Mesendoderm (in vitro differentiated cells): Measurements from ENCODE around the gene IGSF8.
"Not testable (repeated sequence)": the region's sequence is repeated elsewhere in the genome, so short reads cannot be mapped to it uniquely, and the experiment has no call there.

ENCODE experiments used
- DNase-seq: peaks from one replicate; pipeline ENCODE4 v3.0.0; 2013
- H2AK5ac ChIP-seq: 2 replicates; pipeline ENCODE4 v1.6.1; 2013; ENCODE audit warnings: low read length, inconsistent platforms
- H2BK120ac ChIP-seq: 2 replicates; pipeline ENCODE4 v1.6.1; 2013; ENCODE audit warnings: low read depth, mild to moderate bottlenecking, low read length, moderate library complexity, mixed read lengths
- H2BK15ac ChIP-seq: replicated peaks from 2 replicates; pipeline ENCODE4 v1.6.1; 2013; ENCODE audit warnings: low read depth, mild to moderate bottlenecking, moderate library complexity
- H2BK5ac ChIP-seq: 2 replicates; pipeline ENCODE4 v1.6.1; 2013; ENCODE audit warnings: low read length, inconsistent platforms
- H3K18ac ChIP-seq: 2 replicates; pipeline ENCODE4 v1.6.1; 2013; ENCODE audit warnings: mild to moderate bottlenecking, low read length, mixed read lengths
- H3K23ac ChIP-seq: one replicate; pipeline ENCODE4 v1.6.1; 2013; ENCODE audit warnings: low read length
- H3K27ac ChIP-seq: 2 replicates; pipeline ENCODE4 v1.5.1; 2013; ENCODE audit warnings: low read depth, mild to moderate bottlenecking, inconsistent platforms, low read length, moderate library complexity
- H3K27me3 ChIP-seq: 2 replicates; pipeline ENCODE4 v1.6.1; 2013; ENCODE audit warnings: low read length, control low read depth, mild to moderate bottlenecking, inconsistent platforms; ENCODE audit not compliant: insufficient read depth, poor library complexity
- H3K36me3 ChIP-seq: 2 replicates; pipeline ENCODE4 v1.6.1; 2013; ENCODE audit warnings: low read length, inconsistent platforms; ENCODE audit not compliant: control insufficient read depth, insufficient read depth
- H3K4ac ChIP-seq: one replicate; pipeline ENCODE4 v1.6.1; 2013; ENCODE audit warnings: low read depth, mild to moderate bottlenecking, low read length, moderate library complexity
- H3K4me1 ChIP-seq: 2 replicates; pipeline ENCODE4 v1.6.1; 2013; ENCODE audit warnings: low read depth, low read length, inconsistent platforms; ENCODE audit not compliant: control insufficient read depth
- H3K4me2 ChIP-seq: 2 replicates; pipeline ENCODE4 v1.6.1; 2013; ENCODE audit warnings: low read length
- H3K4me3 ChIP-seq: 2 replicates; pipeline ENCODE4 v1.5.1; 2013; ENCODE audit warnings: mild to moderate bottlenecking, low read length
- H3K56ac ChIP-seq: one replicate; pipeline ENCODE4 v1.6.1; 2013; ENCODE audit warnings: low read length
- H3K79me1 ChIP-seq: 2 replicates; pipeline ENCODE4 v1.6.1; 2013; ENCODE audit warnings: low read length, inconsistent platforms
- H3K79me2 ChIP-seq: 2 replicates; pipeline ENCODE4 v1.6.1; 2013; ENCODE audit warnings: mild to moderate bottlenecking, low read length; ENCODE audit not compliant: control insufficient read depth, insufficient read depth
- H3K9ac ChIP-seq: 2 replicates; pipeline ENCODE4 v1.6.1; 2013; ENCODE audit warnings: low read length, inconsistent platforms
- H4K5ac ChIP-seq: one replicate; pipeline ENCODE4 v1.6.1; 2013; ENCODE audit warnings: low read length
- H4K8ac ChIP-seq: one replicate; pipeline ENCODE4 v1.6.1; 2013; ENCODE audit warnings: low read depth, mild to moderate bottlenecking, control low read depth, low read length, moderate library complexity
- WGBS: extraction: QIAGEN DNeasy Blood & Tissue Kit; methylation state at CpG from one replicate; pipeline ENCODE4 v1.1.7; 2013; ENCODE audit warnings: low lambda C conversion rate, missing lambda C conversion rate; ENCODE audit not compliant: insufficient coverage; ENCODE audit errors: extremely low coverage; 5-methylcytosine and 5-hydroxymethylcytosine counted together

Gene IGSF8

GRCh38 chr1:160053548-160054365 lies 44.7 kb downstream of the IGSF8 start:
- Histone ChIP-seq H3K56ac (no peak overlapping the region), H4K5ac (no peak overlapping the region), H3K79me2 (no peaks in the 10 kb centered on the region), H2BK120ac (no peak overlapping the region), H3K4ac (no peak overlapping the region), H3K79me1 (no peaks in the 10 kb centered on the region), H3K23ac (no peak overlapping the region), H3K18ac (no peak overlapping the region), H2BK15ac (no peak overlapping the region), H2AK5ac (no peak overlapping the region), H3K4me2 (no peak overlapping the region), H2BK5ac (no peak overlapping the region), H3K9ac (no peak overlapping the region), H3K4me1 (no peaks in the 10 kb centered on the region), H3K4me3 (no peak overlapping the region), H3K36me3 (no peaks in the 10 kb centered on the region), H3K27me3 (no peaks in the 10 kb centered on the region), H4K8ac (no peak overlapping the region), H3K27ac (no peak overlapping the region)
- no CpG with 5 or more reads among the region's 7 CpGs for WGBS
- no peak for DNase-seq

DNA sequence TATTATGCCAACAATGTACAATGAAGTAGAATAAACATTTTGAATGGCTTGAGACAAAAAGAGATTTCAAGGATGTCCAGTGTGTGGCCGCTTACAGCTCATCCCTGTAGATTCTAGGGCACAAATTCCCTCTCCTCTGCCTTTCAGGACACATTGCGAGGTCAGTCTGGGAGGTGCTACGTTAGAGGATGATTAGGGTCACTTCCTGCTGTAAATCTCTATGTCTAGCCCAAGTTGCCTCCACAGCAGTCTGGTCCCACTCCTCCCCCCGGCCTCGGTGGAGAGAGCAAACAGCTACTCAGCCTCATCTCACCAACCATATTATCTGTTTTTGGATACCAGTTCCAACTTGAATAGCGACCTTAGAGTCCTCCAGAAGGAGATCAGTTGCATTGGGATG lies 45.5 kb downstream of the IGSF8 start:
- Histone ChIP-seq H3K23ac (no peak overlapping the region), H3K36me3 (no peaks in the 10 kb centered on the region), H3K4me3 (no peak overlapping the region), H3K27me3 (no peaks in the 10 kb centered on the region), H3K79me1 (no peaks in the 10 kb centered on the region), H3K9ac (no peak overlapping the region), H3K56ac (no peak overlapping the region), H2BK5ac (no peak overlapping the region), H3K4ac (no peak overlapping the region), H2BK120ac (no peak overlapping the region), H4K8ac (no peak overlapping the region), H3K79me2 (no peaks in the 10 kb centered on the region), H3K18ac (no peak overlapping the region), H3K27ac (no peak overlapping the region), H3K4me1 (no peaks in the 10 kb centered on the region), H3K4me2 (no peak overlapping the region), H2AK5ac (no peak overlapping the region), H4K5ac (no peak overlapping the region), H2BK15ac (no peak overlapping the region)
- WGBS: no CpG with 5 or more reads among the region's 6 CpGs
- DNase-seq: no peak

- H4K8ac ChIP-seq: no peak overlapping the region
- H3K27me3 ChIP-seq: no peaks in the 10 kb centered on the region
- no peak overlapping the region for H3K18ac ChIP-seq
- H3K36me3 ChIP-seq: no peaks in the 10 kb centered on the region
- no peak overlapping the region for H2BK5ac ChIP-seq
- H3K9ac ChIP-seq: no peak overlapping the region
- no peak overlapping the region for H3K56ac ChIP-seq
- no peaks in the 10 kb centered on the region for H3K79me1 ChIP-seq
- no peak overlapping the region for H3K4me3 ChIP-seq
- no peak for DNase-seq
- no peaks in the 10 kb centered on the region for H3K79me2 ChIP-seq
- WGBS: no CpG with 5 or more reads among the region's 1 CpG
- no peak overlapping the region for H2BK120ac ChIP-seq
- H3K4me2 ChIP-seq: no peak overlapping the region
- no peak overlapping the region for H2AK5ac ChIP-seq
- H2BK15ac ChIP-seq: no peak overlapping the region
- H3K27ac ChIP-seq: no peak overlapping the region
- H3K4ac ChIP-seq: no peak overlapping the region
- H3K23ac ChIP-seq: no peak overlapping the region
- H3K4me1 ChIP-seq: peaks cover 5% of the 10 kb centered on the region
- no peak overlapping the region for H4K5ac ChIP-seq
These were observed 47.8 kb downstream of the IGSF8 start for GRCh38 chr1:160050619-160051018.

DNA sequence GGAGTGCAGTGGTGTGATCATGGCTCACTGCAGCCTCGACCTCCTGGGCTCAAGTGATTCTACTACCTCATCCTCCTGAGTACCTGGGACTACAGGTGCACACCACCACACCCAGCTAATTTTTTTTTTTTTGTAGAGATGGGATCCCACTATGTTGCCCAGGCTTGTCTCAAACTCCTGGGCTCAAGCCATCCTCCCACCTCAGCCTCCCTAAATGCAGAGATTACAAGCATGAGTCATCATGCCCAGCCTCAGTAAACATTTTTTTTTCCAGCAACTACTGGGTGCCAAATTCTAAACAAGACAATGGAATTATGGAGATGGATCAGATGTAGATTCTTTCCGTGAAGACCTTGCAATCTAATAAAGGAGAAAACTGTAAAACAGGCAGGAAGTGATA lies 48.2 kb downstream of the IGSF8 start:
- H3K4me3 ChIP-seq, H3K18ac ChIP-seq, H3K4me2 ChIP-seq, H4K8ac ChIP-seq, H3K27me3 ChIP-seq, H3K4ac ChIP-seq, DNase-seq, H2AK5ac ChIP-seq, H2BK120ac ChIP-seq, H3K23ac ChIP-seq, H3K4me1 ChIP-seq, H3K79me2 ChIP-seq, H3K27ac ChIP-seq, H2BK15ac ChIP-seq, H3K9ac ChIP-seq, H4K5ac ChIP-seq, H3K56ac ChIP-seq, H3K79me1 ChIP-seq, H2BK5ac ChIP-seq, H3K36me3 ChIP-seq: not testable (repeated sequence)
- WGBS: no CpG with 5 or more reads among the region's 2 CpGs

GRCh38 chr1:160049101-160049500 lies 49.3 kb downstream of the IGSF8 start:
- Histone ChIP-seq H3K23ac (no peak overlapping the region), H3K4ac (no peak overlapping the region), H3K4me2 (no peak overlapping the region), H3K4me3 (no peak overlapping the region), H2AK5ac (no peak overlapping the region), H3K79me2 (no peaks in the 10 kb centered on the region), H3K27ac (no peak overlapping the region), H4K5ac (no peak overlapping the region), H2BK15ac (no peak overlapping the region), H4K8ac (no peak overlapping the region), H3K79me1 (no peaks in the 10 kb centered on the region), H3K27me3 (no peaks in the 10 kb centered on the region), H3K9ac (no peak overlapping the region), H2BK5ac (no peak overlapping the region), H3K56ac (no peak overlapping the region), H3K4me1 (peaks cover 5% of the 10 kb centered on the region), H3K36me3 (no peaks in the 10 kb centered on the region), H2BK120ac (no peak overlapping the region), H3K18ac (no peak overlapping the region)
- WGBS: no CpG with 5 or more reads among the region's 3 CpGs
- no peak for DNase-seq

DNA sequence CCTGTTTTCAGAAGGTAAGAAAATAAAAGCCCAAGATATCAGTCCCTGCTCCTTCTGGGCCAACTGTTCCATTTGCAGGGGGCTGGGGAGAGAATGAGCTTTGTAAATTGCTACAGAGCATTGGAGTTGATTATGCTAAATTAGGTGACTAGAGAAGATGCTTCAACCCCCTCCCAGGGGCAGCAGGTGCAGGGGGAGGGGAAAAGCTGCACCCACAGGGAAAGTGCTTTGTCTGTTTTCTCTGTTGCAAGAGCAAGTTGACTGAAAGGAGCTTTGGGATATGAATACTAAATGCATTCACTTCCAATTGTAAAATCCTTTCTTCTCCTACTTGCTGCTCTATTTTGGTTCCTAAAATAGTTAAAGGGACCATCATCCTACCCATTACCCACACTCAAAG lies 50.1 kb downstream of the IGSF8 start:
- Histone ChIP-seq H3K4me3 (no peak overlapping the region), H3K4me1 (peaks cover 5% of the 10 kb centered on the region), H3K4me2 (no peak overlapping the region), H3K79me2 (no peaks in the 10 kb centered on the region), H3K56ac (no peak overlapping the region), H3K27me3 (no peaks in the 10 kb centered on the region), H2BK15ac (no peak overlapping the region), H3K79me1 (no peaks in the 10 kb centered on the region), H4K8ac (no peak overlapping the region), H3K9ac (no peak overlapping the region), H3K36me3 (no peaks in the 10 kb centered on the region), H2AK5ac (no peak overlapping the region), H3K18ac (no peak overlapping the region), H3K4ac (no peak overlapping the region), H2BK5ac (no peak overlapping the region), H2BK120ac (no peak overlapping the region), H3K27ac (no peak overlapping the region), H4K5ac (no peak overlapping the region), H3K23ac (no peak overlapping the region)
- no peak for DNase-seq
